GM19023 (cell line): ENCODE results near the gene HDHD2.

Experiments
- ATAC-seq: cut with Tn5 transposase; IDR thresholded peaks from one replicate; pipeline ENCODE4 v1.9.1; 2021; ENCODE audit warnings: mild to moderate bottlenecking, moderate library complexity; ENCODE audit not compliant: unreplicated experiment

The HDHD2 gene

GRCh38 chr18:47149457-47150028, 757 bp downstream of the HDHD2 start:
- ATAC-seq = no peak

GRCh38 chr18:47146206-47146605, 4.1 kb downstream of the HDHD2 start:
- ATAC-seq = no peak

GRCh38 chr18:47143899-47144485, 6.3 kb downstream of the HDHD2 start:
- no peak for ATAC-seq

- no peak for ATAC-seq
Observed at GRCh38 chr18:47143153-47143552, 7.1 kb downstream of the HDHD2 start.

- ATAC-seq = no peak
Observed at GRCh38 chr18:47141289-47141688, 9.0 kb downstream of the HDHD2 start.

- ATAC-seq = no peak
Observed at GRCh38 chr18:47121146-47121545, 29.2 kb downstream of the HDHD2 start.

- ATAC-seq = peak; percentile 88
Observed at GRCh38 chr18:47120428-47120827, 29.9 kb downstream of the HDHD2 start.

GRCh38 chr18:47118981-47119380, 31.3 kb downstream of the HDHD2 start:
- no peak for ATAC-seq

GRCh38 chr18:47115205-47115604, 35.1 kb downstream of the HDHD2 start:
- ATAC-seq = no peak

GRCh38 chr18:47113796-47114540, 36.3 kb downstream of the HDHD2 start:
- no peak for ATAC-seq

GRCh38 chr18:47110492-47111274, 39.6 kb downstream of the HDHD2 start:
- no peak for ATAC-seq

- no peak for ATAC-seq
Observed at GRCh38 chr18:47109720-47110119, 40.6 kb downstream of the HDHD2 start.

GRCh38 chr18:47108998-47109405, 41.3 kb downstream of the HDHD2 start:
- ATAC-seq = no peak

- ATAC-seq = no peak
Observed at GRCh38 chr18:47108373-47108772, 41.9 kb downstream of the HDHD2 start.

- ATAC-seq = no peak
Observed at GRCh38 chr18:47100212-47100831, 50.0 kb downstream of the HDHD2 start.

GRCh38 chr18:47095810-47096209, 54.5 kb downstream of the HDHD2 start:
- no peak for ATAC-seq

- no peak for ATAC-seq
Observed at GRCh38 chr18:47087676-47088075, 62.6 kb downstream of the HDHD2 start.

- ATAC-seq = no peak
Observed at GRCh38 chr18:47081578-47081977, 68.7 kb downstream of the HDHD2 start.

GRCh38 chr18:47080872-47081271, 69.4 kb downstream of the HDHD2 start:
- no peak for ATAC-seq

GRCh38 chr18:47077111-47077510, 73.2 kb downstream of the HDHD2 start:
- ATAC-seq = no peak
